Nephron progenitor cell (in vitro differentiated cells): ENCODE data around the gene MAML2.

Experiments used
- DNase-seq: peaks from one replicate; pipeline ENCODE4 v3.0.0; 2021
- H3K27ac Mint-ChIP-seq: 2 replicates; pipeline ENCODE4 v1.8.0; 2021; ENCODE audit warnings: mild to moderate bottlenecking, moderate library complexity, mixed read lengths
- H3K27me3 Mint-ChIP-seq: 2 replicates; pipeline ENCODE4 v1.8.0; 2021; ENCODE audit warnings: mild to moderate bottlenecking, low read depth, mixed read lengths; ENCODE audit not compliant: poor library complexity
- H3K36me3 Mint-ChIP-seq: 2 replicates; pipeline ENCODE4 v1.8.0; 2021; ENCODE audit warnings: low read depth, mixed read lengths
- H3K4me1 Mint-ChIP-seq: 2 replicates; pipeline ENCODE4 v1.8.0; 2021; ENCODE audit warnings: mixed read lengths
- H3K4me3 Mint-ChIP-seq: 2 replicates; pipeline ENCODE4 v1.8.0; 2021; ENCODE audit warnings: mild to moderate bottlenecking, moderate library complexity, mixed read lengths
- H3K9me3 Mint-ChIP-seq: 2 replicates; pipeline ENCODE4 v1.8.0; 2021; ENCODE audit warnings: mild to moderate bottlenecking, moderate library complexity, mixed read lengths
- CTCF ChIP-seq: fragments of 200-600 bp; sonication (generic); IDR thresholded peaks from 2 replicates; pipeline ENCODE4 v1.5.0; 2021; ENCODE audit warnings: antibody characterized with exemption

MAML2 gene

GRCh38 chr11:96341211-96342013 lies 1.6 kb downstream of the MAML2 start:
- H3K36me3 Mint-ChIP-seq = peaks cover 5% of the 10 kb centered on the region

GRCh38 chr11:96340555-96340885 lies 2.5 kb downstream of the MAML2 start:
- H3K36me3 Mint-ChIP-seq = peaks cover 5% of the 10 kb centered on the region
- peak overlapping the region; percentile 95 for H3K4me3 Mint-ChIP-seq
- no peak for TF ChIP-seq CTCF
- peaks cover 3% of the 10 kb centered on the region for H3K27me3 Mint-ChIP-seq
- no peak overlapping the region for H3K27ac Mint-ChIP-seq
- H3K4me1 Mint-ChIP-seq = peaks cover 74% of the 10 kb centered on the region
- no peaks in the 10 kb centered on the region for H3K9me3 Mint-ChIP-seq
- DNase-seq = no peak

More at GRCh38 chr11:96341211-96342013, 1.6 kb downstream of the MAML2 start:
- no peak for TF ChIP-seq CTCF
- Mint-ChIP-seq H3K4me1 (peaks cover 65% of the 10 kb centered on the region), H3K27ac (no peak overlapping the region), H3K4me3 (peak overlapping the region; percentile 95), H3K27me3 (peaks cover 3% of the 10 kb centered on the region), H3K9me3 (no peaks in the 10 kb centered on the region)
- no peak for DNase-seq

- H3K9me3 Mint-ChIP-seq = no peaks in the 10 kb centered on the region
- peaks cover 3% of the 10 kb centered on the region for H3K27me3 Mint-ChIP-seq
- peaks cover 79% of the 10 kb centered on the region for H3K4me1 Mint-ChIP-seq
- peak overlapping the region; percentile 10 for H3K27ac Mint-ChIP-seq
- DNase-seq = no peak
- peak overlapping the region; percentile 95 for H3K4me3 Mint-ChIP-seq
- H3K36me3 Mint-ChIP-seq = peaks cover 5% of the 10 kb centered on the region
- no peak for TF ChIP-seq CTCF
Measured at GRCh38 chr11:96339706-96340554, 3.1 kb downstream of the MAML2 start.

DNA sequence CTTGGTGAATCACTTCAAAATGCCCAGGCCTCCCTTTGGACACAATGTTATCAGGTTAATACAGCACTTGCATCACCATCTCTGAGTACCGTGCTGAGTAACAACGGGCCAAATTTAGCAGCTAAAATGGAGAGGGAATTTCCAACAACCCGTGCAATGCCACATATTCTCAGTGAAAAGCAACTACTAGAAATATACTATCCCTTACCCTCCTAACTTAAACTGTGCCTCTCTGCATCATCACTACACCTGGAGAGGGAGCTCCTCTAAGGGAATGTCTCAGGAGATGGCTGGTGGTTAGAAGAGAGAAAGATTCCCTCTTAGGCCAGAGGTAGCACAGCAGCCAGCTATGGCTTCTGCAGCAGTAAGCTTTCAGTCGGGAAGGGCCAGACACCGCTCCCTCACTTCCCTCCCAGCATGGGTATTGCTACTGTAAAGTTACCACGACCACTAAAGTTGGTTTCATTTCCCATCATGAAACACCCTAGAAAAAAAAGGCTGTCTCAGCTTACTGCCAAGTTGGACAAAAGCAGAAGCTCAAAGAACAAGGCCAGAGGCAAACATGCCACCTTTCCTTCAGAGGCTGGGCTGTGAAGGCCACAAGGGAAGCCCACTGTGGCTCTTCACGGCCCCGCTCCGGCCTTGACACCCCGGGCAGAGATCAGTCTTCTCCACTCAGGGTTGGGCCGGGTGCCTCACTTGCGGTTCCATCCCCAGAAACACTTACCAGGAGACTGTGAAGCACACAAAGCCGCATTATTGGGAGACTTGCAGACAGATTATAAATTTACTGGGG lies 3.9 kb downstream of the MAML2 start:
- peaks cover 88% of the 10 kb centered on the region for H3K4me1 Mint-ChIP-seq
- no peak for TF ChIP-seq CTCF
- H3K27me3 Mint-ChIP-seq = peaks cover 2% of the 10 kb centered on the region
- H3K4me3 Mint-ChIP-seq = peak overlapping the region; percentile 95
- no peaks in the 10 kb centered on the region for H3K9me3 Mint-ChIP-seq
- peak overlapping the region; percentile 44 for H3K27ac Mint-ChIP-seq
- DNase-seq = no peak
- H3K36me3 Mint-ChIP-seq = peaks cover 13% of the 10 kb centered on the region

GRCh38 chr11:96337541-96338431 lies 5.2 kb downstream of the MAML2 start:
- H3K27ac Mint-ChIP-seq = no peak overlapping the region
- H3K36me3 Mint-ChIP-seq = peaks cover 13% of the 10 kb centered on the region
- no peak for DNase-seq
- TF ChIP-seq CTCF = no peak
- H3K27me3 Mint-ChIP-seq = no peaks in the 10 kb centered on the region
- no peaks in the 10 kb centered on the region for H3K9me3 Mint-ChIP-seq
- peak overlapping the region; percentile 95 for H3K4me3 Mint-ChIP-seq
- peaks cover 96% of the 10 kb centered on the region for H3K4me1 Mint-ChIP-seq
